ENCODE results near the gene DNAH14. TPM values are rescaled to one million over a fixed set of nuclear protein-coding genes. Genes with fewer than 3 reads are reported as not detected.

DNAH14 gene
- total and polyA plus RNA-seq, 2 of the 13 experiments (the other 11 are each of a cell fraction or from before 2014, with no cell fraction given), result 4.5 to 27.5 TPM

DNA sequence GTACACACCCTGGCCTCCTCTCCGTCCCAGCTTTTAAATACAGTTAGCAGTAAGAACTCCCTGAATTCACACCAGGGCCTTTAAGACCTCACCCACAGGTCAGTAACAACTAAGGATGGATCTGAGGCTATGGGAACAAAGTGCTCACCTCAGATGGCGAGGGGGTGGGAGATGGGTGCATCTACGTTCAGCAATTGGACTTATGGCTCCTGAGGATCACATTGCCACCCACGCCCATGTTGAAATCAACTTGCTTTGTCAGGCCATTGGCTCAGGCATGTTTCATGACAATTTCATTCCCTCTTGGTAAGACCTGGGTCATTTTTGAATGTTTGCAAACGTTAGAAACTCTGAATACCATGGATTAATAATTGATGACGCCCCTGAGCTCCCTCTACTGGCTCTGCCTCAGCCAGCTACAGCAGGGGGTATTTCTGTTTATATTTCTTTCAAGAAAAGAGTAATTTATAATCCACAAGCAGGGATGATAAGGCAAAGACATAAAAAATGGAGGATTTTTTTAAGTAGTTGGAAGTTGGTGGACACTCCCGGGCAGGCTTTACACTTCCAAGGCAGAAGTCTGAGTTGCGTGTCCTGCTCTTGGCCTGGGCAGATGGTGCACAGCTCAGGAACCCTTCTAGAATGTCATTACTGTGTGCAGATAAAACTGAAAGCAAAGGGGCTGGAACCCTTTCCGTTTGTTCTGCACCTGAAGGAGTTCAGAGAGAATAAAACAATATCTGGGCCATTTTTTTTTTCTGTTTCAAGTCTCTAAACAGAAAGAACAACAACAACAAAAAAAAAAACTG, 512.0 kb downstream of the DNAH14 start (continued):
- TF ChIP-seq, protein P1, sequence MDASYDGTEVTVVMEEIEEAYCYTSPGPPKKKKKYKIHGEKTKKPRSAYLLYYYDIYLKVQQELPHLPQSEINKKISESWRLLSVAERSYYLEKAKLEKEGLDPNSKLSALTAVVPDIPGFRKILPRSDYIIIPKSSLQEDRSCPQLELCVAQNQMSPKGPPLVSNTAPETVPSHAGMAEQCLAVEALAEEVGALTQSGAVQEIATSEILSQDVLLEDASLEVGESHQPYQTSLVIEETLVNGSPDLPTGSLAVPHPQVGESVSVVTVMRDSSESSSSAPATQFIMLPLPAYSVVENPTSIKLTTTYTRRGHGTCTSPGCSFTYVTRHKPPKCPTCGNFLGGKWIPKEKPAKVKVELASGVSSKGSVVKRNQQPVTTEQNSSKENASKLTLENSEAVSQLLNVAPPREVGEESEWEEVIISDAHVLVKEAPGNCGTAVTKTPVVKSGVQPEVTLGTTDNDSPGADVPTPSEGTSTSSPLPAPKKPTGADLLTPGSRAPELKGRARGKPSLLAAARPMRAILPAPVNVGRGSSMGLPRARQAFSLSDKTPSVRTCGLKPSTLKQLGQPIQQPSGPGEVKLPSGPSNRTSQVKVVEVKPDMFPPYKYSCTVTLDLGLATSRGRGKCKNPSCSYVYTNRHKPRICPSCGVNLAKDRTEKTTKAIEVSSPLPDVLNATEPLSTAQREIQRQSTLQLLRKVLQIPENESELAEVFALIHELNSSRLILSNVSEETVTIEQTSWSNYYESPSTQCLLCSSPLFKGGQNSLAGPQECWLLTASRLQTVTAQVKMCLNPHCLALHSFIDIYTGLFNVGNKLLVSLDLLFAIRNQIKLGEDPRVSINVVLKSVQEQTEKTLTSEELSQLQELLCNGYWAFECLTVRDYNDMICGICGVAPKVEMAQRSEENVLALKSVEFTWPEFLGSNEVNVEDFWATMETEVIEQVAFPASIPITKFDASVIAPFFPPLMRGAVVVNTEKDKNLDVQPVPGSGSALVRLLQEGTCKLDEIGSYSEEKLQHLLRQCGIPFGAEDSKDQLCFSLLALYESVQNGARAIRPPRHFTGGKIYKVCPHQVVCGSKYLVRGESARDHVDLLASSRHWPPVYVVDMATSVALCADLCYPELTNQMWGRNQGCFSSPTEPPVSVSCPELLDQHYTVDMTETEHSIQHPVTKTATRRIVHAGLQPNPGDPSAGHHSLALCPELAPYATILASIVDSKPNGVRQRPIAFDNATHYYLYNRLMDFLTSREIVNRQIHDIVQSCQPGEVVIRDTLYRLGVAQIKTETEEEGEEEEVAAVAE (CRISPR knock-in tag; IDR thresholded peaks at IDR 0.05; ENCODE audit: borderline replicate concordance), result no peak
- TF ChIP-seq ZNF567 (CRISPR knock-in tag; IDR thresholded peaks at IDR 0.05; ENCODE audit: borderline replicate concordance) (no peak), DR1 (CRISPR knock-in tag; IDR thresholded peaks at IDR 0.05) (no peak), KDM5B (CRISPR knock-in tag; IDR thresholded peaks at IDR 0.05; ENCODE audit: borderline replicate concordance) (no peak), ISX (CRISPR knock-in tag; conservative IDR thresholded peaks at IDR 0.05) (no peak), TRIM22 (IDR thresholded peaks at IDR 0.05) (no peak), PHF8 (CRISPR knock-in tag; IDR thresholded peaks at IDR 0.05) (no peak), GTF2F1 (IDR thresholded peaks at IDR 0.05; ENCODE audit: low read length) (no peak), NR2F2 (IDR thresholded peaks at IDR 0.05; ENCODE audit: borderline replicate concordance, low read depth) (no peak), ZFP62 (CRISPR knock-in tag; IDR thresholded peaks at IDR 0.05) (no peak), TIGD3 (CRISPR knock-in tag; IDR thresholded peaks at IDR 0.05; ENCODE audit: borderline replicate concordance) (no peak), ZNF350 (CRISPR knock-in tag; IDR thresholded peaks at IDR 0.05; ENCODE audit: borderline replicate concordance, low read depth) (0 out of 2 replicates have a peak, but pooled peaks have one; percentile 39), STAG1 (CRISPR knock-in tag; IDR thresholded peaks at IDR 0.05) (no peak), MTERF4 (CRISPR knock-in tag; IDR thresholded peaks at IDR 0.05) (no peak)
- TF ChIP-seq, protein P2, sequence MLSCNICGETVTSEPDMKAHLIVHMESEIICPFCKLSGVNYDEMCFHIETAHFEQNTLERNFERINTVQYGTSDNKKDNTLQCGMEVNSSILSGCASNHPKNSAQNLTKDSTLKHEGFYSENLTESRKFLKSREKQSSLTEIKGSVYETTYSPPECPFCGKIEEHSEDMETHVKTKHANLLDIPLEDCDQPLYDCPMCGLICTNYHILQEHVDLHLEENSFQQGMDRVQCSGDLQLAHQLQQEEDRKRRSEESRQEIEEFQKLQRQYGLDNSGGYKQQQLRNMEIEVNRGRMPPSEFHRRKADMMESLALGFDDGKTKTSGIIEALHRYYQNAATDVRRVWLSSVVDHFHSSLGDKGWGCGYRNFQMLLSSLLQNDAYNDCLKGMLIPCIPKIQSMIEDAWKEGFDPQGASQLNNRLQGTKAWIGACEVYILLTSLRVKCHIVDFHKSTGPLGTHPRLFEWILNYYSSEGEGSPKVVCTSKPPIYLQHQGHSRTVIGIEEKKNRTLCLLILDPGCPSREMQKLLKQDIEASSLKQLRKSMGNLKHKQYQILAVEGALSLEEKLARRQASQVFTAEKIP (CRISPR knock-in tag; IDR thresholded peaks at IDR 0.05; ENCODE audit: borderline replicate concordance), result no peak
- TF ChIP-seq, protein P3, sequence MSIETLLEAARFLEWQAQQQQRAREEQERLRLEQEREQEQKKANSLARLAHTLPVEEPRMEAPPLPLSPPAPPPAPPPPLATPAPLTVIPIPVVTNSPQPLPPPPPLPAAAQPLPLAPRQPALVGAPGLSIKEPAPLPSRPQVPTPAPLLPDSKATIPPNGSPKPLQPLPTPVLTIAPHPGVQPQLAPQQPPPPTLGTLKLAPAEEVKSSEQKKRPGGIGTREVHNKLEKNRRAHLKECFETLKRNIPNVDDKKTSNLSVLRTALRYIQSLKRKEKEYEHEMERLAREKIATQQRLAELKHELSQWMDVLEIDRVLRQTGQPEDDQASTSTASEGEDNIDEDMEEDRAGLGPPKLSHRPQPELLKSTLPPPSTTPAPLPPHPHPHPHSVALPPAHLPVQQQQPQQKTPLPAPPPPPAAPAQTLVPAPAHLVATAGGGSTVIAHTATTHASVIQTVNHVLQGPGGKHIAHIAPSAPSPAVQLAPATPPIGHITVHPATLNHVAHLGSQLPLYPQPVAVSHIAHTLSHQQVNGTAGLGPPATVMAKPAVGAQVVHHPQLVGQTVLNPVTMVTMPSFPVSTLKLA (IDR thresholded peaks at IDR 0.05), result no peak
